ACC112 (cell line): ENCODE data around the gene SKIC8.

ENCODE experiments used
- H2AFZ ChIP-seq: fragments of 200-600 bp; sonication (generic); one replicate; pipeline ENCODE4 v1.6.0; 2017; ENCODE audit warnings: antibody characterized with exemption, low read length; ENCODE audit not compliant: unreplicated experiment
- H3K27ac ChIP-seq: fragments of 200-600 bp; sonication (generic); 2 replicates; pipeline ENCODE4 v1.5.1; 2014; ENCODE audit warnings: low read depth, mild to moderate bottlenecking, antibody characterized with exemption, low read length, moderate library complexity
- H3K27me3 ChIP-seq: fragments of 200-600 bp; sonication (generic); 2 replicates; pipeline ENCODE4 v1.6.1; 2014; ENCODE audit warnings: mild to moderate bottlenecking, antibody characterized with exemption, low read length, moderate library complexity, mixed read lengths; ENCODE audit not compliant: insufficient read depth
- H3K36me3 ChIP-seq: fragments of 200-600 bp; sonication (generic); 2 replicates; pipeline ENCODE4 v1.6.1; 2016; ENCODE audit warnings: mild to moderate bottlenecking, antibody characterized with exemption, low read length, moderate library complexity, mixed read lengths; ENCODE audit not compliant: insufficient read depth
- H3K4me1 ChIP-seq: fragments of 200-600 bp; sonication (generic); one replicate; pipeline ENCODE4 v1.6.1; 2016; ENCODE audit warnings: low read length, mixed read lengths; ENCODE audit not compliant: insufficient read depth, unreplicated experiment, control insufficient read depth
- H3K4me3 ChIP-seq: fragments of 200-600 bp; sonication (generic); 2 replicates; pipeline ENCODE4 v1.5.1; 2014; ENCODE audit warnings: mild to moderate bottlenecking, low read depth, low read length
- H3K79me2 ChIP-seq: fragments of 200-600 bp; sonication (generic); one replicate; pipeline ENCODE4 v1.6.0; 2016; ENCODE audit warnings: low read length; ENCODE audit not compliant: control insufficient read depth, unreplicated experiment, insufficient read depth

The SKIC8 gene

GRCh38 chr15:78241017-78241416 is 58.4 kb downstream of the SKIC8 start:
- H3K4me3 ChIP-seq = no peak overlapping the region
- H3K27me3 ChIP-seq = no peaks in the 10 kb centered on the region
- H2AFZ ChIP-seq = no peak overlapping the region
- no peaks in the 10 kb centered on the region for H3K36me3 ChIP-seq
- H3K79me2 ChIP-seq = no peaks in the 10 kb centered on the region
- no peak overlapping the region for H3K27ac ChIP-seq
- no peaks in the 10 kb centered on the region for H3K4me1 ChIP-seq

DNA sequence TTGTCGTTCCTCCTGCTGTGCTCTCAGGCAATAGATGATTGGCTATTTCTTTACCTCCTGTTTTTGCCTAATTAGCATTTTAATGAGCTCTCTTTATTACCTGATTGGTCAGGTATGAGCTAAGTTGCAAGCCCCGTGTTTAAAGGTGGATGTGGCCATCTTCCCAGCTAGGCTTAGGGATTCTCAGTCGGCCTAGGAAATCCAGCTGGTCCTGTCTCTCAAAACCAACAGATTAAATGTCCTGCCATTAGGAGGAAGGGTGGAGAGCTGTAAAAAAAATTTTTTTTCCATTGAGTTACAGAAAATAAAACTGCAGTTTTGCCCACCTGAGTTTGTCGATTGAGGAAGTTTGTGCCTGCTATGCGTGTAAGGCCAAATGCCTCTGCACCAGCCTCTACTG is 59.6 kb downstream of the SKIC8 start:
- Histone ChIP-seq H3K4me3 (no peak overlapping the region), H2AFZ (no peak overlapping the region), H3K27ac (no peak overlapping the region), H3K79me2 (no peaks in the 10 kb centered on the region), H3K4me1 (no peaks in the 10 kb centered on the region), H3K27me3 (peaks cover 2% of the 10 kb centered on the region; the same call in 1 of the 2 replicates), H3K36me3 (no peaks in the 10 kb centered on the region)

- no peaks in the 10 kb centered on the region for H3K4me1 ChIP-seq
- no peak overlapping the region for H3K4me3 ChIP-seq
- no peak overlapping the region for H2AFZ ChIP-seq
- no peaks in the 10 kb centered on the region for H3K79me2 ChIP-seq
- H3K27me3 ChIP-seq = peaks cover 20% of the 10 kb centered on the region
- H3K36me3 ChIP-seq = no peaks in the 10 kb centered on the region
- no peak overlapping the region for H3K27ac ChIP-seq
These were observed 62.3 kb downstream of the SKIC8 start for GRCh38 chr15:78237146-78237545.

- Histone ChIP-seq H3K4me3 (no peak overlapping the region), H3K27me3 (peaks cover 20% of the 10 kb centered on the region), H3K4me1 (no peaks in the 10 kb centered on the region), H2AFZ (no peak overlapping the region), H3K79me2 (no peaks in the 10 kb centered on the region), H3K27ac (no peak overlapping the region), H3K36me3 (no peaks in the 10 kb centered on the region)
These were observed 62.9 kb downstream of the SKIC8 start for GRCh38 chr15:78236491-78236890.

- H3K4me1 ChIP-seq = no peaks in the 10 kb centered on the region
- no peak within 1 kb of the TSS for H2AFZ ChIP-seq
- H3K27me3 ChIP-seq = peaks cover 20% of the 10 kb centered on the region
- no peak within 1 kb of the TSS for H3K4me3 ChIP-seq
- H3K36me3 ChIP-seq = no peaks in the 10 kb centered on the region
- H3K27ac ChIP-seq = no peak within 1 kb of the TSS
- no peaks in the 10 kb centered on the region for H3K79me2 ChIP-seq
These were observed 64.8 kb downstream of the SKIC8 start, which contains the start of gene ACSBG1 for GRCh38 chr15:78234515-78235040. Gene ACSBG1 (minus strand): TSS chr15:78234565. CDS start chr15:78234501, 64 bp downstream.

DNA sequence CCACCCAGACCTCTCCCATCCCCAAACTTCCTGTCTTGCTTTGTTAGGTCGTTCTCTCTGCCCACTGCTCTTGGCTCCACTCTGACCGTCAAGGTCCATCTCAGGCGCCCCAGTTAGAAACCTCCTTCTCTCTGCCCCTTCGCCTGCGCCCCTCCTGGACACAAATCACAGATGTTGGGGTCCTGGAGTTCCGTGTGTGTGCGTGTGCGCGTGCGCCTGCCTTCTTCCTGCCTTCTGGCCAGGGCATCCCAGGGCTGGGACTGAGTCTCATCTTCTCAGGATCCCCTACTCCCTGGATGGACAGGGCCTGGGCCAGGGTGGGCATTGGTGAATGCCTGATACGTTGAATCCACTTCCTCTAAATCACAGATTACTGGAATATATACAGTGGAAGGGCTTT is 65.9 kb downstream of the SKIC8 start:
- no peaks in the 10 kb centered on the region for H3K4me1 ChIP-seq

More for the DNA sequence above, 65.9 kb downstream of the SKIC8 start:
- H2AFZ ChIP-seq = no peak overlapping the region
- no peak overlapping the region for H3K27ac ChIP-seq
- peaks cover 20% of the 10 kb centered on the region for H3K27me3 ChIP-seq
- no peak overlapping the region for H3K4me3 ChIP-seq
- no peaks in the 10 kb centered on the region for H3K36me3 ChIP-seq
- H3K79me2 ChIP-seq = no peaks in the 10 kb centered on the region
